HL-60 (cell line): Measurements from ENCODE around the gene HOXD4.

Experiments used
- DNase-seq, 2 experiments: peaks; one replicate each; pipeline ENCODE4 v3.0.0-alpha.2; 2010 to 2020; ENCODE audit warnings: low read depth in 1 of 2, low spot score in 1 of 2
- H3K27ac ChIP-seq: fragments of 250-450 bp; sonication (Bioruptor Pico); replicated peaks from 2 replicates; pipeline ENCODE4 v1.5.1; 2020; ENCODE audit warnings: mild to moderate bottlenecking, moderate library complexity
- H3K27me3 ChIP-seq: fragments of 250-450 bp; sonication (Bioruptor Pico); 2 replicates; pipeline ENCODE4 v1.5.1; 2021; ENCODE audit warnings: mild to moderate bottlenecking, moderate library complexity; ENCODE audit not compliant: insufficient read depth, poor library complexity, severe bottlenecking
- H3K4me3 ChIP-seq: replicated peaks from 2 replicates; pipeline ENCODE4 v1.5.1; 2011; ENCODE audit warnings: mild to moderate bottlenecking, control low read depth, low read length; ENCODE audit not compliant: insufficient read depth
- GABPA ChIP-seq: IDR thresholded peaks from 2 replicates; pipeline ENCODE4 v1.6.1; 2012; ENCODE audit warnings: low read depth
- POLR2AphosphoS5 ChIP-seq: IDR thresholded peaks from 2 replicates; pipeline ENCODE4 v1.6.1; 2012; ENCODE audit warnings: low read depth
- SPI1 ChIP-seq: IDR thresholded peaks from 2 replicates; pipeline ENCODE4 v1.6.1; 2012; ENCODE audit warnings: low read depth, mild to moderate bottlenecking, borderline replicate concordance
- TF ChIP-seq, protein P1 (sequence below): IDR thresholded peaks from 2 replicates; pipeline ENCODE4 v1.6.1; 2012; ENCODE audit warnings: low read depth; ENCODE audit not compliant: insufficient replicate concordance
- TF ChIP-seq, protein P2 (sequence below): IDR thresholded peaks from one replicate; pipeline ENCODE4 v1.5.1; 2011; ENCODE audit warnings: low read length, control low read depth, inconsistent platforms; ENCODE audit not compliant: insufficient read depth

HOXD4 gene

DNA sequence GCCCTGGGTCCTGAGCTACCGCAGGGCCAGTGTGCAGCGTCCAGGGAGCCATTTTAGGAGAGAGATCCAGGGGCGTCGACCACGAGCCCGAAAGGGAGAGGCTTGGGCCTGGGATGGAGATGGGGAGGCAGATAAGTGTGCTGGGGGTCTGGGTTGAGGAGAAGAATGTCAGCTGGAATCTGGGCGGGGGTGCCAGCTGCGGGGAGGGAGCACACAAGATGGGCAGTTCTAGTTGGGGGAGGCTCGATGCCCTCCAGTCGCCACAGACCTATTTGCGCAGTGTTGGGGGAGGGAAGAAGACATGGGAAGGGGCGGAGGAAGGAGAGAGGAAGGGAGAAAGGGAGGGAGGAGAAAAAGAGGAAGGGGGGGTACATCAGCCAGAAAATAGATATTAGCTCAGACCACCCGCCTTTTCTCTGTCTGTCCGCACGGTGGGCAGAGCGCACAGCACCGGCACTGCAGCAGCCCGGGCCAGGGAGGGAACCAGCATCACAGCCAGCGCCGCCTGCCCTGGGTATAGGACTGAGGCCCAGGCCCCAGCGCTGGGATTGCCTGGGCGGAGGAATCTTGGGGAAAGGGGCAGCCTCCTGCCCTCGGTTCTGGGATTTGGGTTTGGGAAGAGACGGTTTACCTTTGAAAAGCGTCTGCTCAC is 46.1 kb upstream of the HOXD4 start:
- H3K4me3 ChIP-seq: no peak overlapping the region
- peaks cover 82% of the 10 kb centered on the region for H3K27me3 ChIP-seq
- no peak overlapping the region for H3K27ac ChIP-seq
- TF ChIP-seq, protein P1, sequence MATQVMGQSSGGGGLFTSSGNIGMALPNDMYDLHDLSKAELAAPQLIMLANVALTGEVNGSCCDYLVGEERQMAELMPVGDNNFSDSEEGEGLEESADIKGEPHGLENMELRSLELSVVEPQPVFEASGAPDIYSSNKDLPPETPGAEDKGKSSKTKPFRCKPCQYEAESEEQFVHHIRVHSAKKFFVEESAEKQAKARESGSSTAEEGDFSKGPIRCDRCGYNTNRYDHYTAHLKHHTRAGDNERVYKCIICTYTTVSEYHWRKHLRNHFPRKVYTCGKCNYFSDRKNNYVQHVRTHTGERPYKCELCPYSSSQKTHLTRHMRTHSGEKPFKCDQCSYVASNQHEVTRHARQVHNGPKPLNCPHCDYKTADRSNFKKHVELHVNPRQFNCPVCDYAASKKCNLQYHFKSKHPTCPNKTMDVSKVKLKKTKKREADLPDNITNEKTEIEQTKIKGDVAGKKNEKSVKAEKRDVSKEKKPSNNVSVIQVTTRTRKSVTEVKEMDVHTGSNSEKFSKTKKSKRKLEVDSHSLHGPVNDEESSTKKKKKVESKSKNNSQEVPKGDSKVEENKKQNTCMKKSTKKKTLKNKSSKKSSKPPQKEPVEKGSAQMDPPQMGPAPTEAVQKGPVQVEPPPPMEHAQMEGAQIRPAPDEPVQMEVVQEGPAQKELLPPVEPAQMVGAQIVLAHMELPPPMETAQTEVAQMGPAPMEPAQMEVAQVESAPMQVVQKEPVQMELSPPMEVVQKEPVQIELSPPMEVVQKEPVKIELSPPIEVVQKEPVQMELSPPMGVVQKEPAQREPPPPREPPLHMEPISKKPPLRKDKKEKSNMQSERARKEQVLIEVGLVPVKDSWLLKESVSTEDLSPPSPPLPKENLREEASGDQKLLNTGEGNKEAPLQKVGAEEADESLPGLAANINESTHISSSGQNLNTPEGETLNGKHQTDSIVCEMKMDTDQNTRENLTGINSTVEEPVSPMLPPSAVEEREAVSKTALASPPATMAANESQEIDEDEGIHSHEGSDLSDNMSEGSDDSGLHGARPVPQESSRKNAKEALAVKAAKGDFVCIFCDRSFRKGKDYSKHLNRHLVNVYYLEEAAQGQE: no peak
- TF ChIP-seq POLR2AphosphoS5 (no peak), SPI1 (no peak), GABPA (no peak)
- TF ChIP-seq, protein P2, sequence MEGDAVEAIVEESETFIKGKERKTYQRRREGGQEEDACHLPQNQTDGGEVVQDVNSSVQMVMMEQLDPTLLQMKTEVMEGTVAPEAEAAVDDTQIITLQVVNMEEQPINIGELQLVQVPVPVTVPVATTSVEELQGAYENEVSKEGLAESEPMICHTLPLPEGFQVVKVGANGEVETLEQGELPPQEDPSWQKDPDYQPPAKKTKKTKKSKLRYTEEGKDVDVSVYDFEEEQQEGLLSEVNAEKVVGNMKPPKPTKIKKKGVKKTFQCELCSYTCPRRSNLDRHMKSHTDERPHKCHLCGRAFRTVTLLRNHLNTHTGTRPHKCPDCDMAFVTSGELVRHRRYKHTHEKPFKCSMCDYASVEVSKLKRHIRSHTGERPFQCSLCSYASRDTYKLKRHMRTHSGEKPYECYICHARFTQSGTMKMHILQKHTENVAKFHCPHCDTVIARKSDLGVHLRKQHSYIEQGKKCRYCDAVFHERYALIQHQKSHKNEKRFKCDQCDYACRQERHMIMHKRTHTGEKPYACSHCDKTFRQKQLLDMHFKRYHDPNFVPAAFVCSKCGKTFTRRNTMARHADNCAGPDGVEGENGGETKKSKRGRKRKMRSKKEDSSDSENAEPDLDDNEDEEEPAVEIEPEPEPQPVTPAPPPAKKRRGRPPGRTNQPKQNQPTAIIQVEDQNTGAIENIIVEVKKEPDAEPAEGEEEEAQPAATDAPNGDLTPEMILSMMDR: no peak
- no peak for DNase-seq

DNA sequence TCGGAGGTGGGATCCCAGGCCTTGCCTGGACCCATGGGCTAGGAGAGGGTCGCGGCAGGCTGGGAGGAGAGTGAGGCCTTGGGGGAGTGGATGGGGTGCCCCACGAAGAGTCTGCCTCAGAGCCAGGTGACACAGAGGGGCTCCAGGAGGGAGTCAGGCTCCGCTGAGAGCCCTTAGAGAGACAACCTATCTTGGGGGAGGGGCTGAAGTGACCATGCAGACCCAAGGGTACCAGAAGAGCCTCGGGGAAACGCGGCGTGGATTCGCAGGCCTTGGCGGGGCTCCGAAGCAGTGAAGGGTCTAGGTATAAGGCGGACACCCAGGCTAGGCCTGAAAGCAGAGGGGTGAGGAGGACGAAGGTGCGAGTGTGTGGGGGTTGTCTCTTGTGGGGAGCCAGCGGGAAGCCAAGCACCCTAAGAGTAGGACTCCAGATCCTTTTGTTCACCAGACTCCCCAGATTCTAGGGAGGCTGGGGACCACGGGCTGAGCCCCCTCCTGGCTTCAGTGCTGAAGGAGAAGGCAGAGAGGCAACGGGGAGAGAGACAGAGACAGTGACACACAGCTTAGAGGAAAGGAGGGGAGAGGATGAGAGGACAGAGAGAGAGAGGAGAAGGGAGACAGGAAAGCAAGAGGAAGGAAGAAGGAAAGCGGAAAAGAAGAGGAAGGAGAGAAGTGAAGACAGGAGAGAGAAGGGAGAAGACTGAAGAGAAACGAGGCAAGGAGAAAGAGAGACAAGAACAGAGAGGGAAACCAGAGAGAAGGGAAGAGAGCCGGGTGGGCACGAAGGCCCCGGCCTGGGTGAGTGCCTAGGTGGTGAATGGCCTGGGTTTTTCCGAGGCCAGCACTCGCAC is 45.4 kb upstream of the HOXD4 start:
- H3K4me3 ChIP-seq: no peak overlapping the region
- peaks cover 80% of the 10 kb centered on the region for H3K27me3 ChIP-seq
- DNase-seq: no peak

More for the DNA sequence above, 45.4 kb upstream of the HOXD4 start:
- no peak for TF ChIP-seq SPI1
- TF ChIP-seq POLR2AphosphoS5: no peak
- TF ChIP-seq, protein P2: no peak
- TF ChIP-seq GABPA: no peak
- TF ChIP-seq, protein P1: no peak
- no peak overlapping the region for H3K27ac ChIP-seq
